Measurements from ENCODE around the gene MAX. TPM values are rescaled to one million over a fixed set of nuclear protein-coding genes. Genes with fewer than 3 reads are reported as not detected.

Gene MAX
- total and polyA plus RNA-seq, 2 donors from 2014 or later, result 48.9 to 89.4 TPM

GRCh38 chr14:65043893-65044595 lies 58.3 kb downstream of the MAX start:
- H3K9ac ChIP-seq (ENCODE audit: low read length in 3 of 3), result no peak overlapping the region
- peaks cover 0 to 15% (median 11%) of the 10 kb centered on the region in 3 donors for H3K36me3 ChIP-seq (ENCODE audit: control insufficient read depth in 2 of 3, insufficient read depth in 3 of 3, low read length in 3 of 3)
- TF ChIP-seq CTCF (IDR thresholded peaks at IDR 0.05; ENCODE audit: borderline replicate concordance, extremely low read depth, insufficient read depth), result no peak
- DNase-seq, result no peak
- no peak overlapping the region for H3K27ac ChIP-seq (ENCODE audit: low read depth in 2 of 2, low read length in 2 of 2)
- no peak for FAIRE-seq
- intact Hi-C loops (cut with DNase I), result no loop called here
- no peaks in the 10 kb centered on the region for H3K4me1 ChIP-seq (ENCODE audit: control insufficient read depth in 2 of 3, insufficient read depth in 2 of 3, low read depth in 1 of 3, low read length in 3 of 3)
- H3K27me3 ChIP-seq (ENCODE audit: control insufficient read depth, insufficient read depth, low read length), result no peaks in the 10 kb centered on the region
- H3K9me3 ChIP-seq (ENCODE audit: control insufficient read depth in 2 of 3, insufficient read depth in 1 of 3, low read length in 3 of 3), result no peaks in the 10 kb centered on the region
- H3K4me3 ChIP-seq (ENCODE audit: low read length in 3 of 3), result no peak overlapping the region

GRCh38 chr14:65042731-65043372 lies 59.5 kb downstream of the MAX start:
- Histone ChIP-seq H3K27ac (ENCODE audit: low read depth in 2 of 2, low read length in 2 of 2) (no peak overlapping the region), H3K36me3 (ENCODE audit: control insufficient read depth in 2 of 3, insufficient read depth in 3 of 3, low read length in 3 of 3) (peaks cover 0 to 15% (median 11%) of the 10 kb centered on the region in 3 donors), H3K9ac (ENCODE audit: low read length in 3 of 3) (no peak overlapping the region), H3K4me3 (ENCODE audit: low read length in 3 of 3) (no peak overlapping the region), H3K4me1 (ENCODE audit: control insufficient read depth in 2 of 3, insufficient read depth in 2 of 3, low read depth in 1 of 3, low read length in 3 of 3) (no peaks in the 10 kb centered on the region), H3K27me3 (ENCODE audit: control insufficient read depth, insufficient read depth, low read length) (no peaks in the 10 kb centered on the region), H3K9me3 (ENCODE audit: control insufficient read depth in 2 of 3, insufficient read depth in 1 of 3, low read length in 3 of 3) (no peaks in the 10 kb centered on the region)
- intact Hi-C loops (cut with DNase I), result no loop called here
- no peak for TF ChIP-seq CTCF (IDR thresholded peaks at IDR 0.05; ENCODE audit: borderline replicate concordance, extremely low read depth, insufficient read depth)
- FAIRE-seq (no peak), DNase-seq (no peak)

GRCh38 chr14:65042296-65042695 lies 60.0 kb downstream of the MAX start:
- H3K27me3 ChIP-seq (ENCODE audit: control insufficient read depth, insufficient read depth, low read length), result no peaks in the 10 kb centered on the region
- no peak overlapping the region for H3K9ac ChIP-seq (ENCODE audit: low read length in 3 of 3)
- no peak for TF ChIP-seq CTCF (IDR thresholded peaks at IDR 0.05; ENCODE audit: borderline replicate concordance, extremely low read depth, insufficient read depth)
- intact Hi-C loops (cut with DNase I), result no loop called here
- H3K36me3 ChIP-seq (ENCODE audit: control insufficient read depth in 2 of 3, insufficient read depth in 3 of 3, low read length in 3 of 3), result peaks cover 0 to 15% (median 11%) of the 10 kb centered on the region in 3 donors
- no peak overlapping the region for H3K27ac ChIP-seq (ENCODE audit: low read depth in 2 of 2, low read length in 2 of 2)
- DNase-seq (no peak), FAIRE-seq (no peak)
- no peak overlapping the region for H3K4me3 ChIP-seq (ENCODE audit: low read length in 3 of 3)
- H3K4me1 ChIP-seq (ENCODE audit: control insufficient read depth in 2 of 3, insufficient read depth in 2 of 3, low read depth in 1 of 3, low read length in 3 of 3), result no peaks in the 10 kb centered on the region
- no peaks in the 10 kb centered on the region for H3K9me3 ChIP-seq (ENCODE audit: control insufficient read depth in 2 of 3, insufficient read depth in 1 of 3, low read length in 3 of 3)

All from kidney (tissue), 14 donors.